GM19395 (cell line): ENCODE data around the gene SMC5.
"Not testable (repeated sequence)": the region's sequence is repeated elsewhere in the genome, so short reads cannot be mapped to it uniquely, and the experiment has no call there.

Experiments
- ATAC-seq: cut with Tn5 transposase; IDR thresholded peaks from one replicate; pipeline ENCODE4 v1.9.1; 2021; ENCODE audit warnings: mild to moderate bottlenecking, moderate library complexity; ENCODE audit not compliant: unreplicated experiment

Gene SMC5

DNA sequence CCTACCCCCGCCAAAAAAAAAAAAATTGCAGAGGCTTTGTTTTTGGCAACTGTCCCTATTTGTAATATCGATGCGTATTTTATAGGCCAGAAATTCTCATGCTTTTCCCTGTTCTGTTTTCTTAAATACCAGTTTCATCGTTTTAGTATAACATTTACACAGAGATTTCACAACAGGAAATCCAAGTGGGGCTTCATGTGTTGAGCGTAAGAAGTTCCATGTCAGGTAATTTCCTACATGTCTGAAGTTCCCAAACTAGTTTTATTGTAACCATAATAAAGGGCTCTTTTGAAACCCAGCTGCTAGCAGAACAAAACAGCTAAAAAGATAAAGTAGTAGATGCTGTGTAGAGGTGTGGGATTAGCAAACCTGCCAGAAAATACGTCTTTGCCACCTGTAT is 4.2 kb downstream of the SMC5 start:
- ATAC-seq = no peak

DNA sequence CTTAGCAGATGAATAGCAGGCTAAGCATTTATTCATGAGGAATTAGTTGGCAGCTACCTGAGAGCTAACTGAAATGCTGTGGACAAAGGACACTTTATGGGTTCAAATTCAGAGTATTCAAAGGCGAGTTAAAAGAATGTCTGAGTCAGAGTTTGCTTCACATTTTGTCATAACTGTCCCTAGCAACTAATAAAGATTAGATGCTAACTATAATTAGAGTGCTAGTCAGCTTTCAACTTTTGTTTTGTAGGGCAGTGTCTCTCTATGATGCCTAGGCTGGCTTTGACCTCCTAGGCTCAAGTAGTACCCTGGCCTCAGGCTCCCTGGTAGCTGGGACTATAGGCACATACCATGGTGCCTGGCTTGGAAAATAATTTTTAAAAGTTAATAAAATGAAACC is 4.6 kb downstream of the SMC5 start:
- ATAC-seq = no peak

DNA sequence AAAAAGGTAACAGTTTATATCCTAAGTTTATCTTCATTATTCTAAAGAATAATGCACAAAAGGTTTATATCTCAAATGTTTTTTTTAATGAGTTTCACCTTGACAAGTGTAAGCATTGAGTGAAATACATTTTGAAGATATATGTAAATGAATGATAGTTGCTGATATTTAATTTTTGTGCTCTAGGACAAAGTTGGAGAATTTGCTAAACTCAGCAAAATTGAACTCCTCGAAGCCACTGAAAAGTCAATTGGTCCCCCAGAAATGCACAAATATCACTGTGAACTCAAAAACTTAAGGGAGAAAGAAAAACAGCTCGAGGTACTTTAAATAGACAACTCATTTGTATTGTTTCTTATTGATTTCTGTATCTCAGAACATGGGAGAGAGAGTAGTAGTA is 19.5 kb downstream of the SMC5 start:
- ATAC-seq = no peak

DNA sequence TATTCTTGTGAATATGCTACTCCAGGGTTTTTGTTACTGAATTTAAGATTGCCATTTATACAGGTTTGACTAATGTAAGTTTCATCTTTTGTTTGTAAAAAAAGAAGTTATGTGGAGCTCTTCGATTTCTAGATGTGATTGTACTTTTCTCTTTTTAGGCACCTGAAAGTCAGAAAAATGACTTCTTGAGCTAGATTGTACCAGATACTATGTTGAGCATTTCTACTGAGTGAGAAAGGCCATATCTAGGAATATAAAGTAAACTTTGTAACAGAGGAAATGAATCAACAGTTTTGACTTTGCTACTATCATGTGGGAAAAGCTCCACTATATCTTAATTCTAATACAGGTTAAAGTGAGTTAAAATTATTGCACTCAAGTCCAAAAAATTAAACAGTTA is 25.1 kb downstream of the SMC5 start:
- ATAC-seq = no peak

DNA sequence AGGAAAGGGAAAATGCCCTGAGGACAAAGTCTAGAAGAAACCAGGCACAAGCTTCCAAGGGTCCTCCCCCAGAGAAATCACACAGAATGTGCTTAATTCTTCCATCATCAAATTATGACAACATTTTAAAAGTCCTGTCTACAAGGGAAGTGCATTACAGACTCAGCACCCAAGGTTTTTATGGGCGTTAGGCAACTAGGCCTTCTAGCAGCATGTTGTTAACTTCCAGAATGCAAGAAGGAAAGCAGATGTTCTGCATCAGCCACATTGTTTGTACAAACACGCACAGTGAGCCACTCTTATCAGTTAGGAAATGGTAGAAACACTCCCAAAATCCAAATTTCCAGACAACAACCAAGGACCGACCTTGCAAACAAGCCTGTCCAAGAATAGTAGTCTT is 26.5 kb downstream of the SMC5 start:
- no peak for ATAC-seq

DNA sequence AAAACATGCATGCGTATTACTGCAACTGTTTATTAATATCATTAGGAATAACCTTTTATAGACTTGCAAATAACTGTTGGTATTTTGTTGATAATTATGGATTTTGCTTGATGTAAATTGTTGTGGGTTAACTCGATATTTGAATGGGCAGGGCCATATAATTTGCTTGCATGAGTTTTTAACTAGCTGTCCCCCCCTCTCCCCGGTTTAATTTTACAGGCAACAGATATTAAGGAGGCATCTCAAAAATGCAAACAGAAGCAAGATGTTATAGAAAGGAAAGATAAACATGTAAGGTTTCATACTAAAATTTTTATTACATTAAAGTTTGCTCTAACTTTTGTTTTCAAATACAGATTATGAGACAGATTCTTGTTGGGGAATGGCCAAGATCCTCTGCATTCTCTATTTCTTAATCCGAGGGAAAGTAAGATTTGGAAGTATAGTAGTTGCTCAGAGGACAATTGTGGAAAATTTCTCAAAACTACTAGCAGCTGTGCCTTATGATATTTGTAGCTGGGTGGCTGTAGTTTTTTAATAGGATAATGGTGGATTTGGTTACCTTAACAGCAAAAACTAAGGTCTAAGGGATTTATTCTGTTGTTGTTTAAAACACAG is 27.3 kb downstream of the SMC5 start:
- no peak for ATAC-seq

DNA sequence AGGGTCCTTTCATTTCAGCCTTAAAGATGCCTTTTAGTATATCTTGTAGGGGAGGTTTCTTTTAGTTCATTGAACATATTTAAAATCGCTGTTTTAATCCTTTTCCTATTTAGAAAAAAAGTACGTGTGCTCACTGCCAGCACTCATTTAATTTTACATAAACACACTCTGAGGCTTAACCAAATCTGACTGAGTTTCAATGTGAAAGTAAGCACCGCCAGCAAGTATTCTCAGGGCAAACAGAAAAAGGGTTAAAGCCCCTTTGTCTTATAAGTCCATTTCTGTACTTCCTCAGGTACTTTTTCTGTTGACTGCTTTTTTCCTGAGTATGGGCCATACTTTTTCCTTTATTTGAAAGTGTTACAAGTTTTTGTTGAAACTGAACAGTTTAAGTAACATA is 31.8 kb downstream of the SMC5 start:
- no peak for ATAC-seq

DNA sequence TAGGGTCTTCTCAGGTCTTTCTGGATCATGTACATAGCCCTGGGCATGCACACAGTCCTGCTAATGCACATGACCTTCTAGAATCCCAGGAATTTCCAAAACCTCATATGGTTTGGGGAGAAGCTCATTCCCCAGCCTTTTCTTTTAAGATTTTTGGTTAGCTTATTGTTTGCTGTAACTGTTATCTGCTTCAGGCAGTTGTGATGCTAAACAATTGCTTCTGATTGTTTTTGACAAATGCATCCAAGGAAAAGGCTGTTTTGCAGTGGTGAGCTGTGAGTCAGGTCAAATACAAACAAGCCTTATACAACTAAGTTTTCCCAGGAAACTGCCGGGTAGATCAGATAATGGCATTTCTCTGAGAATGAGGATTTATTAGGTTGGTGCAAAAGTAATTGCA is 32.7 kb downstream of the SMC5 start:
- ATAC-seq = no peak

DNA sequence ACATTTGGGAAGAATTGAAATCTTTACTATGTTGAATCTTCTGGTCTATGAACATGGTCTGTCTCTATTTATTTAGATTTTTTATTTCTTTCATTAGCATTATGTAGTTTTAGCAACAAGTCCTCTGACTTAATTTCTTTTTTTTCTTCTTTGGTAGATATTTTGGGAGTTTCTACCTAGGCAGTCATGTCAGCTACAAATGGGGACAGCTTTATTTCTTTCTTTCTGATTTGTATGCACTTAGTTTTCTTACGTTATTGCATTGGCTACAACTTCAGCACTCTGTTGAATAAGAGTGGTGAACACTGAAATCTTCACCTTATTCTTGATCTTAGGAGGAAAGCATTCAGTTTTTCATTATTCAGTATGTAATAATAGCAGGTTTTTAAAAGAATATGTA is 33.5 kb downstream of the SMC5 start:
- no peak for ATAC-seq

DNA sequence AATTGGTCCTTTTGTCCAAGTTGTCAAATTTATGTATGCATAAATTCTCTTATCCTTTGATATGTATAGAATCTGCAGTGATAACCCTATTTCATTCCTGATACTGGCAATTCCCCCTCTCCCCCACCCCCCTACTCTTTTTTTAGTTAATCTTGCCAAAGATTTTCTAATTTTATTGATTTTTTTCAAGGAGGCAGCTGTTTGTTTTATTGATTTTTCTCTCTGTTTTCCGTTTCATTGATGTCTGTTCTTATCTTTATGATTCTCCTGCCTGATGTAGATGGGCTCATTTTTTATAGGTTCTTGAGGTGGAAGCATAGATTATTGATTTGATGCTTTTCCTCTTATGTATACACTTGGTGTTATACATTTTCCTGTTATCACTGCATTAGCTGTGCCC is 34.4 kb downstream of the SMC5 start:
- no peak for ATAC-seq

DNA sequence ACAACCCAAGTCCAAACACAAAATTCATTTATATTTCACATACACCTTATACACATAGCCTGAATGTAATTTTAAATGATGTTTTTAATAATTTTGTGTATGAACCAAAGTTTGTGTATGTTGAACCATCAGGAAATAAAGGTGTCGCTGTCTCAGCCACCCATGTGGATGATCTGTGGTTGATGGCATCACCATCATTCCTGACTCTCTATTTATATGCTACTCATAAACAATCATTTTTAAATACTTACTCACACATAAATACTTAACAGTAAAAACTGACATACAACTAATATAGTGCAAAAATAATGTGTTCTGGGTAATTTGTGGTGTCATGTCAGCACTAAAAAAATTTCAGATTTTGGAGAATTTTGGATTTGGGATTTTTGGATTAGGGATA is 38.4 kb downstream of the SMC5 start:
- no peak for ATAC-seq

DNA sequence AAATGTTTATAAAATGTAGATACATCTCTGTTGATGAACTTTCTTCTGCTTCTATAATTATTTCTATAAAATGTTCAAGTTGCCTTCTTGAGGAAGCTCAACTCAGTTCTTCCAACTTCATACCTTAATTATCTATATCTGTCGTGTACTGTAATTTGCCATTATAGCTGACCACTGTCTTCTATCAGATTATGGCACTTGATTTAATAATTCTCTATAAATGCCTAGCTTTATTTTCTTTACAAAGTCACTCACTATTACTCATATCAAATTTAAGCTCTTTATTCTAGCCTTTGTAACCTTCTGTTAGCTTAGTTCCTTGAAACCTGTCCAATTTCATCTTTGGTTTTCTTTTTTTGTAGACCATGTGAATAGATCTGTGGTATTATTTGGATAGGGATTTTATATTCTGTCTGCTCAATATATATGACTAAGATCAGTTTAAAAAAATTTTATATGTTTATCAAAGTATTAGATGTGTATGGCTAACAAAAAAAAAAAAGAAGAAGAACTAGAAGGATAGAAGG is 39.5 kb downstream of the SMC5 start:
- no peak for ATAC-seq

DNA sequence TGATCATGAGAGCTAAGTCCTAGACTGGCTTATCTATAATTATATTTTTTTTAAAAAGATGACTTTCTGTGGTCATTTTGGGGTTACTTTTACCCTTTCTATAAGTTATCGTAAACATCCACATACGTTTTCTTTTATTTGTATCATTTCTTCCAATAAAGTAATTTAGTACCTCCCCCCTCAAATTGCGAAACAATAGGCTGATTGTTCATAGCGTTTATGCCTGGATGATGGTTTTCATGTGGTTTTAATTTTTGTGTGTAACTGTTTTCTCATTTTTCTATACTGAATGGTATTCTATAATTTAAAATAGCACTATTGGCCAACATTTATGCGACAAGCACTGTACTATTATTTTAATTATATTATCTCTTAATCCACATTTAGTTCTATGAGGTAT is 44.5 kb downstream of the SMC5 start:
- no peak for ATAC-seq

DNA sequence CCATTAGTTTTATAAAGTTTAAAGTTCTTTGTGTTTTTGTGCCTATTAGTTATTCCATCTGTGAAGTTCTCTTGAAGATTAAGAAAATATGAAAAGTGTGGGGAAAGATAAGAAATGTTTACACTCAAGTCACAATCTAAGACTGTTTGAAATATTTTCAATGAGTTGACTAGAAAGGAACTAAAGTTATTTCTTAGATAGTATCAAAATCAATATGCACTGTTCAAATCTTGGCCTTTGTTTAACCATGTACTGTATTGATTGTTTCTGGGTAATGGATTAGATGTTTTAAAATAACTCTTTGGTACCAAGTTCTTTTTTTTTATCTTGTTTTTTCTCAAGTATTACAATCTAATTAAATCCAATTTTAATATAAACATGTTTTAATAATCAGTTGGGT is 46.0 kb downstream of the SMC5 start:
- ATAC-seq = no peak

DNA sequence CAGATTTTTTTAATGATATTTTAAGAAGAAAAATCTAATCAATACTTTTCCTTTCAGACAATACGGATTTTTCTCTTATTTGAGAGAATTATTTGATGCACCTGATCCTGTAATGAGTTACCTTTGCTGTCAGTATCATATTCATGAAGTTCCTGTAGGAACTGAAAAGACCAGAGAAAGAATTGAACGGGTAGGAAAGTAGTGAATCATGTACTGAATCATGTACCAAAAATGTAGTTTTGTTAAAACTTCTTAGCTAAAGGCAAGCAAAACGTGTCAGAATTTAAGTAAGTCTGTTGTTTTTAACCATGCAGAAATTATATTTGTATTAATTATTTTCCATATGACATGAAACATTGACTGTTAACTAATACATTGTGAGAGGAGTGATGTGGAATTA is 56.6 kb downstream of the SMC5 start:
- ATAC-seq = no peak

DNA sequence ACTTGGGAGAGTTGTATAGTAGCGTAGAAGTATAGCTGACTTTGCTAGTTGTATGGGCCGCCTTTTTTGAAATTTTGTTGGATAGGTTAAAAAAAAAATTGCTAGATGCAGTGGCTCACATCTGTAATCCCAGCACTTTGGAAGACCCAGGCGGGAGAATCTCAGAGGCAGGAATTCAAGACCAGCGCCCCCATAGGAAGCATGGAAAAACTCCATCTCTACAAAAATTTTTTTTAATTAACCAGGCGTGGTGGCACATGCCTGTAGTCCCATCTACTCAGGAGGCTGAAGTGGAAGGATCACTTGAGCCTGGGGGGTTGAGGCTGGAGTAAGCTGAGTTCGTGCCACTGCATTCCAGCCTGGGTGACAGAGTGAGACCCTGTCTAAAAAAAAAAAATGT is 59.2 kb downstream of the SMC5 start:
- no peak for ATAC-seq

DNA sequence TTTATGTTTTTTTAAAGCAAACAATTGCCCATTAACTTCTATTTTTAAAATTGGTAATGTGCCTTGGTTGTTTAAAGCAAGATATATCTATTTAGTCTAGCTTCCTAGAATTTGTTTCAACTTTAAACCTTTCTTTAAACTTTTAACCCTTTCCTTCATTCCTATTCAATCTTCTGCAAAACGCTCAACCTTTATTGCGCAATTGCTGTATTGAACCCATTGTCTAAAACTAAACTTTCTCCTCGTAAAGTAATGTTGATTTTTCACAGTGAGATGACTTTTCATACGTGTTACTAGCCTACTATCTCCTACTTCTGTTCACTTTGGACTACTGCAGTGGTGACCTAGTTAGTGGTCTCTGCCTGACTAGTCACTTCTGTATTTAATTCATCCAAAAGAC is 63.3 kb downstream of the SMC5 start:
- ATAC-seq = no peak

DNA sequence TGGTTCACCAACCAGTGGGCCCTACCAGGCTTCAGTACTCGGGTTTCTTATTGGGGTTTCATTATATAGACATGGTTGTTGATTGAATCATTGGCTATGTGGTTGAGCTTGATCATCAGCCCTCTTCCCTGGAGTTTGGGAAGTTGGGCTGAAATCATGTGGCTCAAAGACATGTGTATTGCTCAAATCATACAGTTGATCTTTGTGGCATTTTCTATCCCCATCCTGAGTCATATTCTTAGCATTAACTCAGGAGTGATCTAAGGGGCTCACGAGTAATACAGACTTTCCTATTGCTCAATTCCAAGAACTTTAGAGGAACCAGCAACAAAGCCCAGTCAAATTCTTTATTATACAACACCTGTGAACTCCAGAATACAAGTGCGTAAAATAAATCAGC is 66.2 kb downstream of the SMC5 start:
- no peak for ATAC-seq

DNA sequence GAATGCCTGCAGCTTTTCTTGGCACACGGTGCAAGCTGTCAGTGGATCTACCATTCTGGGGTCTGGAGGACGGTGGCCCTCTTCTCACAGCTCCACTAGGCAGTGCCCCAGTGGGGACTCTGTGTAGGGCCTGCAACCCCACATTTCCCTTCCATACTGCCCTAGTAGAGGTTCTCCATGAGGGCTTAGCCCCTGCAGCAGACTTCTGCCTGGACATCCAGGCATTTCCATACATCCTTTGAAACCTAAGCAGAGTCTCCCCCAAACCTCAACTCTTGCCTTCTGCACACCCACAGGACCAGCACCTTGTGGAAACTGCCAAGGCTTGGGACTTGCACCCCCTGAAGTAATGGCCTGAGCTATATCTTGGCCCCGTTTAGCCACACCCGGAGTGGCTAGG is 69.8 kb downstream of the SMC5 start:
- not testable (repeated sequence) for ATAC-seq

DNA sequence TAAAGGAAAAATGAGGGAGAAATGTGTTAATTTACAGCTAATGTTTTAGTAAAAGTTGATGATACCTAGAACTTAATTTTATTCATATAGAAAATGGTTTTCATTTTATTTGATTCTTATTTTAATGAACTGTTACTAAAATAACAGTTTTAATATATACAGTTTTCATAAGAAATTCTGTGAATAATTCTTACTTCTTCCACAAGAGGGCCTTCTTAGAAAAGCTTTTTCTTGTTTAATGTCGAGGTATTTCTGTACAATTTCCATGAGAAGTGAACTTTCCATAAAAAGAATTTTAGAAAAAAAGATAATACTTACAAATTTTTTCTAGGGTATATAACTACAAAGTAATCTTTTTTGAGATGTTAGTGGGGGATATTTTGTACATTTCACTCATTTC is 81.8 kb downstream of the SMC5 start:
- no peak for ATAC-seq

DNA sequence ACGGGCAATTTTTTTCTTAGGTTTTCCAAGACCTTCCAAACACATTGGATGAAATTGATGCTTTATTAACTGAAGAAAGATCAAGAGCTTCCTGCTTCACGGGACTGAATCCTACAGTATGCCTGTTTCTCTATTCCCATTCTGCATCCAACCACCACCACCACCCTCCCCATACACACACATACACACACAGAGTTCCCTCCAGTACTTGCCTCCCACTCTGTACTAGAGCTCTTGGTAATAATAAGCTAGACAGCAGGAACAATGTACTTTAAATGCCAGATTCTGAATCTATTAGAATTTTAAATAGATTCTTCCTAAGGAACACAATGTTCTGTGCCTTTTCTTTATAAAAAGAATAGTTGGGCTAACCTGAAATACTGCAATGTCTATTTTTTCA is 88.3 kb downstream of the SMC5 start:
- ATAC-seq = no peak

DNA sequence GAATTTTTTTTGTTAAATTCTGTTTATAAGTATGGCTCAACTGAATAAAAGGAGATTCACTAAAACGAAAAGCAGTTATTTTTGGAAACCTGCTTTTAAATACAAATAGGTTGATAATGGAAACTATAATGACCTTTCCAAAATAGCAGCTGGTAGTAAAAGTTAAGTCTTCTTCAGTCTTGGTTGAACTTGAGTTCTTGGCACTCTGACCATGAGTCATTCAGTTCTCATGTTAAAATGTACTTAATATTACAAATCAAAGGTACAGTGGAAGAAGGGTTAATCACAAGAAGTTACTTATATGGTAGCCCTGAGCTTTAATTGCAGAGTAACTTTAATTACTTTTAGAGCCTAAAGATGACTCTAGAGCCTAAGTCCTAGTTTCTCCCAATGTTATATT is 93.6 kb downstream of the SMC5 start:
- ATAC-seq = no peak

DNA sequence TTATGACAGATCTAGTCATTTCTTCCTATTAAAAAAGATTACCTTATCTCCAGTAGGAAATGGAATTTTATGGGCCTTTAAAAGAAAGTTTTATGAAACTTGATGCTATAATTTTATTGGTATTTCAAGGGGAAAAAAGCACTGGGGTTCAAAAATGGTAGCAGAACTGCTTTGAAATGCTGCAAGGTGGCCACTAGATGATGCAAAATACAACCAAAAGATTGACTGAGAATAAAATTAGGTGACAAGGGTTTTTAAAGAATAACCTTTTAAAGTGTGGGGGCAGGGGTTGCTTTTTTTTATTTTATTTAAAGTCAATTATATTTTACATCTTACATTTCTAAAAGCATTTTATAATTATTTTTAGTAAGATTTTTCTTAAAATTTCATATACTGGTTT is 94.0 kb downstream of the SMC5 start:
- no peak for ATAC-seq

DNA sequence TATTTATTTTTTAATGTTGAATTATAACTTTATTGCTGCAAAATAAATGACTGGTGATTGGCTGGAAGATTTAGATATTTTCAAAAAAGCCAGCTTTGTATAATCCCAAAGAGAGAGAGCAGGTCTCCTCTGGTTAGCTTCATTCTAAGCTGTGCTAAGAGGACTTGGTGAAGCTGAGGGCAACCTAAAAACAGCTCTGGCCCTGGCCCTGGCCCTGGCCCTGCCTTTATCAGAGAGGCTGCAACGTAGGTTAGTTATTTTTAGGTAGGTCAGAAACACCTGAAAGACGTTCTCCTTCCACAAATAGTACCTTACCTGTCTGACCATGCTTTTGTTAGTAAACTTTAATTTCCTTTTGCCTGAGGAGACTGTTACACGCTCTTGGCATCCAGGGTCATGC is 97.0 kb downstream of the SMC5 start:
- no peak for ATAC-seq
